Hepatocyte (in vitro differentiated cells): Measurements from ENCODE around the gene FMO3. TPM values are rescaled to one million over a fixed set of nuclear protein-coding genes. Genes with fewer than 3 reads are reported as not detected.

Experiments
- DNase-seq: peaks from one replicate; pipeline ENCODE4 v3.0.0-alpha.2; 2016; ENCODE audit warnings: low spot score
- H2AFZ ChIP-seq: fragments of 200-600 bp; sonication (generic); 2 replicates; pipeline ENCODE4 v1.6.0; 2016; ENCODE audit warnings: antibody characterized with exemption, mild to moderate bottlenecking
- H3K27ac ChIP-seq: fragments of 200-600 bp; sonication (generic); 2 replicates; pipeline ENCODE4 v1.5.1; 2016; ENCODE audit warnings: mild to moderate bottlenecking
- H3K27me3 ChIP-seq: fragments of 200-600 bp; sonication (generic); 2 replicates; pipeline ENCODE4 v1.6.1; 2016
- H3K36me3 ChIP-seq: fragments of 200-600 bp; sonication (generic); replicated peaks from 2 replicates; pipeline ENCODE4 v1.5.1; 2016; ENCODE audit warnings: low read depth; ENCODE audit not compliant: insufficient read depth
- H3K4me1 ChIP-seq: fragments of 200-600 bp; sonication (generic); 2 replicates; pipeline ENCODE4 v1.5.1; 2016; ENCODE audit warnings: mild to moderate bottlenecking, moderate library complexity; ENCODE audit not compliant: insufficient read depth
- H3K4me2 ChIP-seq: fragments of 200-600 bp; sonication (generic); 2 replicates; pipeline ENCODE4 v1.6.0; 2016
- H3K4me3 ChIP-seq: fragments of 200-600 bp; sonication (generic); 2 replicates; pipeline ENCODE4 v1.5.1; 2016; ENCODE audit warnings: mild to moderate bottlenecking
- H3K79me2 ChIP-seq: fragments of 200-600 bp; sonication (generic); 2 replicates; pipeline ENCODE4 v1.6.0; 2017; ENCODE audit warnings: mild to moderate bottlenecking
- H3K9me2 ChIP-seq: fragments of 200-600 bp; sonication (generic); replicated peaks from 2 replicates; pipeline ENCODE4 v1.6.0; 2017; ENCODE audit warnings: mild to moderate bottlenecking; ENCODE audit not compliant: insufficient read depth
- H3K9me3 ChIP-seq: fragments of 200-600 bp; sonication (generic); 2 replicates; pipeline ENCODE4 v1.5.1; 2016; ENCODE audit warnings: low read depth, mild to moderate bottlenecking
- H4K20me1 ChIP-seq: fragments of 200-600 bp; sonication (generic); 2 replicates; pipeline ENCODE4 v1.6.0; 2016; ENCODE audit warnings: mild to moderate bottlenecking; ENCODE audit not compliant: insufficient read depth, poor library complexity, severe bottlenecking
- CTCF ChIP-seq: fragments of 200-600 bp; sonication (generic); IDR thresholded peaks from 2 replicates; pipeline ENCODE4 v1.5.1; 2016; ENCODE audit warnings: antibody characterized with exemption, mild to moderate bottlenecking; ENCODE audit not compliant: poor library complexity
- EZH2 ChIP-seq: fragments of 200-600 bp; sonication (generic); IDR thresholded peaks from 2 replicates; pipeline ENCODE4 v1.6.1; 2016; ENCODE audit warnings: antibody characterized with exemption, mild to moderate bottlenecking, borderline replicate concordance
- EZH2phosphoT487 ChIP-seq: fragments of 200-600 bp; sonication (generic); IDR thresholded peaks from one replicate; pipeline ENCODE4 v1.6.1; 2018; ENCODE audit warnings: antibody characterized with exemption, mild to moderate bottlenecking, low read depth, moderate library complexity; ENCODE audit not compliant: unreplicated experiment, severe bottlenecking
- WGBS: methylation state at CpG from one replicate; pipeline ENCODE4 v1.1.6; 2016; ENCODE audit warnings: low lambda C conversion rate; ENCODE audit errors: missing lambda C conversion rate; 5-methylcytosine and 5-hydroxymethylcytosine counted together
- polyA plus RNA-seq: library from polyadenylated mRNA; unstranded; fragments of >200 nt; fragmentation: Nextera tagmentation; extraction: Ambion mirVana; gene quantifications from 2 replicates; pipeline ENCODE4 v1.2.1, GENCODE V29; 2016
- total RNA-seq: library from RNA; depleted of rRNA; stranded (reverse); fragments of >200 nt; gene quantifications from 2 replicates; pipeline ENCODE4 v1.2.3, GENCODE V29; 2014

The FMO3 gene
- total and polyA plus RNA-seq, 2 experiments from 2014 or later = 0.52 to 1.6 TPM

GRCh38 chr1:171110621-171111326, 20.1 kb downstream of the FMO3 start:
- H3K4me1 ChIP-seq = no peaks in the 10 kb centered on the region
- no peak overlapping the region for H3K4me2 ChIP-seq
- H3K4me3 ChIP-seq = no peak overlapping the region
- H3K79me2 ChIP-seq = no peaks in the 10 kb centered on the region
- no peaks in the 10 kb centered on the region for H3K9me3 ChIP-seq
- no peak for DNase-seq
- no peak overlapping the region for H3K27ac ChIP-seq
- no peaks in the 10 kb centered on the region for H3K9me2 ChIP-seq
- H2AFZ ChIP-seq = no peak overlapping the region
- TF ChIP-seq CTCF = no peak
- TF ChIP-seq EZH2 = no peak
- TF ChIP-seq EZH2phosphoT487 = no peak
- no peaks in the 10 kb centered on the region for H4K20me1 ChIP-seq
- no peaks in the 10 kb centered on the region for H3K27me3 ChIP-seq
- H3K36me3 ChIP-seq = no peaks in the 10 kb centered on the region
- WGBS = 66% methylated on average over 7 of the region's 7 CpGs

- no peak overlapping the region for H3K4me3 ChIP-seq
- no peaks in the 10 kb centered on the region for H3K4me1 ChIP-seq
- H3K9me2 ChIP-seq = no peaks in the 10 kb centered on the region
- no peaks in the 10 kb centered on the region for H4K20me1 ChIP-seq
- H2AFZ ChIP-seq = no peak overlapping the region
- no peak for TF ChIP-seq CTCF
- no peak for TF ChIP-seq EZH2
- no peak for TF ChIP-seq EZH2phosphoT487
- 93% methylated on average over 3 of the region's 3 CpGs for WGBS
- H3K27me3 ChIP-seq = no peaks in the 10 kb centered on the region
- no peaks in the 10 kb centered on the region for H3K36me3 ChIP-seq
- H3K79me2 ChIP-seq = no peaks in the 10 kb centered on the region
- H3K4me2 ChIP-seq = no peak overlapping the region
- H3K9me3 ChIP-seq = no peaks in the 10 kb centered on the region
- H3K27ac ChIP-seq = no peak overlapping the region
- no peak for DNase-seq
Observed at GRCh38 chr1:171112119-171112518, 21.4 kb downstream of the FMO3 start.

GRCh38 chr1:171113382-171113781, 22.7 kb downstream of the FMO3 start:
- Histone ChIP-seq H4K20me1 (no peaks in the 10 kb centered on the region), H3K4me1 (no peaks in the 10 kb centered on the region), H3K9me2 (no peaks in the 10 kb centered on the region), H3K4me2 (no peak overlapping the region), H3K79me2 (no peaks in the 10 kb centered on the region), H3K36me3 (no peaks in the 10 kb centered on the region), H3K27me3 (no peaks in the 10 kb centered on the region), H3K9me3 (no peaks in the 10 kb centered on the region), H3K27ac (no peak overlapping the region), H3K4me3 (no peak overlapping the region), H2AFZ (no peak overlapping the region)
- WGBS = 87% methylated on average over 3 of the region's 3 CpGs
- DNase-seq = no peak
- no peak for TF ChIP-seq EZH2
- TF ChIP-seq CTCF = no peak
- no peak for TF ChIP-seq EZH2phosphoT487
